Activated T-helper 17 cell treated with anti-CD3 and anti-CD28 coated beads, Interleukin-2, amount 50 U/mL, for 72 hours (primary cell): ENCODE measurements around the gene RPL28. TPM values are rescaled to one million over a fixed set of nuclear protein-coding genes. Genes with fewer than 3 reads are reported as not detected.

Source experiments
- ATAC-seq: fragments of 150-1000 bp; cut with Tn5 transposase; replicated peaks from 2 replicates; pipeline ENCODE4 v1.10.0; 2021; ENCODE audit warnings: mild to moderate bottlenecking, moderate library complexity
- H3K27ac Mint-ChIP-seq: one replicate; pipeline ENCODE4 v1.8.0; 2022; ENCODE audit warnings: mixed read lengths
- H3K27me3 Mint-ChIP-seq: one replicate; pipeline ENCODE4 v1.8.0; 2022; ENCODE audit warnings: mixed read lengths
- H3K36me3 Mint-ChIP-seq: one replicate; pipeline ENCODE4 v1.8.0; 2022; ENCODE audit warnings: low read depth, mild to moderate bottlenecking, mixed read lengths
- H3K4me1 Mint-ChIP-seq: one replicate; pipeline ENCODE4 v1.8.0; 2022; ENCODE audit warnings: mixed read lengths
- H3K4me3 Mint-ChIP-seq: one replicate; pipeline ENCODE4 v1.8.0; 2022; ENCODE audit warnings: mild to moderate bottlenecking, mixed read lengths
- H3K9me3 Mint-ChIP-seq: one replicate; pipeline ENCODE4 v1.8.0; 2022; ENCODE audit warnings: mixed read lengths
- total RNA-seq, 2 donors: library from RNA; stranded (reverse); gene quantifications; one replicate each; pipeline ENCODE4 v1.2.3, GENCODE V29; 2022

Gene RPL28
- total RNA-seq, 2 donors from 2014 or later, result 2,155 to 2,438 TPM

- H3K36me3 Mint-ChIP-seq, result no peaks in the 10 kb centered on the region
- H3K9me3 Mint-ChIP-seq, result no peaks in the 10 kb centered on the region
- no peak for ATAC-seq
- H3K27me3 Mint-ChIP-seq, result peaks cover 11% of the 10 kb centered on the region
- no peak within 1 kb of the TSS for H3K4me3 Mint-ChIP-seq
- no peak within 1 kb of the TSS for H3K27ac Mint-ChIP-seq
- peaks cover 1% of the 10 kb centered on the region for H3K4me1 Mint-ChIP-seq
These were observed 9.3 kb upstream of the RPL28 start, which contains the start of gene TMEM190 for GRCh38 chr19:55376241-55376933. Gene TMEM190, plus strand, starts transcription at chr19:55376826. Its CDS starts 28 bp downstream, at chr19:55376854.

- Mint-ChIP-seq H3K4me3 (no peak overlapping the region), H3K9me3 (no peaks in the 10 kb centered on the region), H3K36me3 (no peaks in the 10 kb centered on the region), H3K4me1 (peaks cover 12% of the 10 kb centered on the region), H3K27ac (no peak overlapping the region), H3K27me3 (peaks cover 6% of the 10 kb centered on the region)
- no peak for ATAC-seq
These were observed 8.2 kb upstream of the RPL28 start for GRCh38 chr19:55377356-55378131.

DNA sequence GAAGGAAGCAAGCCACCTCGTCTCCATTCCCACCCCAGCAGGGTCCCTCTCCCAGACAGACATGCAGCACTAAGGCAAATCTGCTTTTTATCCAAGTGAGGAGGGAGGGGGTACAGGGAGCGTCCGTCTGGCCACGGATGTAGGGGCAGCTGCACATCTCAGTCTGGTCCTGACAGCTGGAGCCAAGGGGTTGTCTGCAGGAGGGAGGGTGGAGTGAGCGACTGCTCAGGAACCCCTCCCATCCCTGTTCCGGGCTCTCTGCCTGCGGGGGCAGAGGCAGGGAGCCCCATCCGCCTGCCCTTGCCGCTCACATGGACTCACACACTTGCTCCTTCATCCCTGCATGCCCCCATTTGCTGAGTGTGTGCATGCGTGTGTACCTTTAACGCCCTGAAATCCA, 6.6 kb upstream of the RPL28 start:
- H3K27ac Mint-ChIP-seq, result no peak overlapping the region

DNA sequence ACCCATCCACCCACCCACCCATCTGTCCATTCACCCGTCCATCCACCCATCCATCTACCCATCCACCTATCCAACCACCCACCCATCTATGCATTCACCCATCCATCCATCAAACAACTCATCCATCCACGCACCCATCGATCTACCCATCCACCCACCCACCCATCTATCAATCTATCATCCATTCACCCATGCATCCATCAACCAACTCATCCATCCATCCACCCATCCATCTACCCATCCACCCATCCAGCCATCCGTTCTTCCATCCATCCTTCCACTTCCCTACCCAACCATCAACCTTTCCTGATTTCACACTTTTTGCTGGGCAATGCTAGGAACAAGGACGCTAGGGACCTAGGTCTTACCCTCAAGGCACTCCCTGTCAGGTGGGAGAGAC, 3.7 kb upstream of the RPL28 start:
- Mint-ChIP-seq H3K27ac (peak overlapping the region; percentile 34), H3K27me3 (no peaks in the 10 kb centered on the region), H3K4me1 (peaks cover 17% of the 10 kb centered on the region), H3K4me3 (peak overlapping the region; percentile 86), H3K36me3 (peaks cover 20% of the 10 kb centered on the region), H3K9me3 (no peaks in the 10 kb centered on the region)
- ATAC-seq, result no peak

More for the DNA sequence above, 6.6 kb upstream of the RPL28 start:
- H3K27me3 Mint-ChIP-seq, result no peaks in the 10 kb centered on the region
- H3K4me3 Mint-ChIP-seq, result no peak overlapping the region
- no peaks in the 10 kb centered on the region for H3K9me3 Mint-ChIP-seq
- H3K36me3 Mint-ChIP-seq, result no peaks in the 10 kb centered on the region
- peaks cover 12% of the 10 kb centered on the region for H3K4me1 Mint-ChIP-seq
- no peak for ATAC-seq

DNA sequence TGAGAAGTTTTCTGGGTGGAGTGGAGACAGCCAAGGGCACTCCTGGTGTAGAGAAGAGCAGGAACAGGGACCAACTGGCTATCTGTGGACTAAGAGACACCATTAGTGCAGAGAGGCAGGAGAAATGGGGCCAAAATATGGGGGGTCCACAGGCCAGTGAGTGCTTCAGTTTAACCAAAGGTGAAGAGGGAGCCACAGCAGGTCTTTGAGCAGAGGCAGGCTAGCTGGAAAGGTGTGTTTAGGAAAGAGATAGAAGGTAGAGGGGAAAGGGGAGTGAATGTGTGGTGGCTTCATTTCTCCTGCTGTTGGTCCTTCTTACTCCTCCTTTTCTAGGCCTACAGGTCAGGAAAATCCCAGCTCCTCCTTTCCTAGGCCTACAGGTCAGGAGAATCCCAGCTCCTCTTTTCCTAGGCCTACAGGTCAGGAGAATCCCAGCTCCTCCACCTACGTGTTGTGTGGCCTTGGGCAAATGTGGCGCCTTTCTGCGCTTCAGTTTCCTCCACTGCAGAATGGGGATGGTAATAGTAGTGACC, 3.1 kb upstream of the RPL28 start:
- no peak for ATAC-seq
- H3K4me1 Mint-ChIP-seq, result peaks cover 17% of the 10 kb centered on the region
- peak overlapping the region; percentile 34 for H3K27ac Mint-ChIP-seq
- H3K27me3 Mint-ChIP-seq, result no peaks in the 10 kb centered on the region
- peak overlapping the region; percentile 86 for H3K4me3 Mint-ChIP-seq
- H3K9me3 Mint-ChIP-seq, result no peaks in the 10 kb centered on the region
- H3K36me3 Mint-ChIP-seq, result peaks cover 25% of the 10 kb centered on the region

DNA sequence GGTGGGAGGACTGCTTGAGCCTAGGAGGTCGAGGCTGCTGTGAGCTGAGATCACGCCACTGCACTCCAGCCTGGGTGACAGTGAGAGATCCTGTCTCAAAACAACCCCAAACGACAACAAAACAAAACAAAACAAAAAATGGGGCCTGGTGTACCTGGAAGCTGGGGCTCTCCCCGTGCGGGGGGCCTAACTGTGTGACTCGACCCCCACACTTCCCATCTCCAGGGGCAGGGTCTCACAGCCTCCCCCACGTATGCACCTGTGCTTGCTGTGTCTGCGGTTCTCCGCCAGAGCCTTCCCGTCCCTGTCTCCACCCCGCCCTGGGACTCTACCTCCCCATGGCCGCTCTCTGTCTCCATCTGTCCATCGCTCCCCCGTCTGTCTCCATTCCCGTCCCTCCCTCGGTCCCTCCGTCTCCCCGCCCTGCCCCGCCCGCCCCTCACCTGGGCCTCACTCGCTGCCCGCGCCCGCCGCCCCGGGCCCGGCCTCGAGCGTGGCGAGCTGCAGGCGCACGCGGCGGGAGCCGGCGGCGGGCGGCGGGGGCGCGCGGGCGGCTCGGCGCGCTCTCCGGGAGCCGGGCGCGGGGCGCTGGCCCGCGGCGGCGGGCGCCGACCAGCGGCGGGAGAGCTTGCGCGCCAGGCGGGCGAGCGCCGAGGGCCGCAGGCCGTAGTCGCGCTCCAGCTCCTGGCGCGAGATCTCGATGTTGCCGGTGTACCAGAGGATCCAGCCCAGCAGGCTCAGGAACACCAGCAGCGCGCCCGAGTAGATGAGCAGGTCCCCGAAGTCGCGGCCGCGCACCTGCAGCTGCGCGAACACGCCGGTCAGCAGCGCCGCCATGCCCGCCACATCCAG, 2.2 kb upstream of the RPL28 start:
- Mint-ChIP-seq H3K9me3 (no peaks in the 10 kb centered on the region), H3K27ac (peak overlapping the region; percentile 34), H3K36me3 (peaks cover 35% of the 10 kb centered on the region), H3K27me3 (no peaks in the 10 kb centered on the region), H3K4me3 (peak overlapping the region; percentile 86), H3K4me1 (peaks cover 17% of the 10 kb centered on the region)
- peak; percentile 20 for ATAC-seq

DNA sequence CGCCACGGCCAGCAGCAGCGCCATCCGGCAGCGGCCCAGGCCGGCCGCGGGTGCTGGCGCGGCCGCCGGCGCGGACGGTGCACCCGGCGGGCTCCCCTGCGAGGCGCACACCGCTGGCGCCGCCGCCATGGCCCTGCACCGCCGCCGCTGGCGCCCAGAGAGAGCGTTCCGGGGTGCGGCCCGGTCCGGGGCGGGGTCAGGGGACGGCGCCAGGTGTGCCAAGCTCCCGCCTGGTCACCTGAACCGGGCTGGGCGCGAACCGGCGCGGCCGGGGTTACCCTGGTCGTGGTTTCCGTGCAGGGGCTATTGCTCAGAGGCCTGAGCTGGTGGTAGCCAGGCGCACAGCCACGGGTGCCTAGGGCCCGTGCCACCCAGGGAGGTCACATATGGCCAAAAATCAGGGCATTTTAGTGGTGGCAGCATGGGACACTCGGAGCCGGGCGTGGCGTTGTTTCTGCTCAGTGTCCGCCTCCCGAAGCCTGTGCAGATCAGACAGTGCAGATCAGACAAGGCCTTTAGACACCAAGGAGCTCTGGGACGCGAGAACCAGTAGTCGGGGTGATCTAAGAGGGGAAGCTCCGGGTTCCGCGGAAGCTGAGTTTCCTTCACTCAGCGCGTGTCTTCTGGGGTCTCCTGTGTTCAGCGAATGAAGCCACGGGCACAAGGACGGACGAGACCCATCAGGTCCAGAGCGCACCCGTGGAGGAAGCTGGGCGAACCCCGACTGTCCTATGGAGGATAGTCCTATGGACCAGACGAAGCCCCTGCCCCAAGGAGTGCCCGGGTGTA, 1.4 kb upstream of the RPL28 start, which contains the start of gene TMEM238:
TMEM238 (minus strand) TSS at position 162 of the 789 bp plus-strand sequence; CDS start at position 129, 33 bp downstream.
- H3K4me1 Mint-ChIP-seq, result peaks cover 17% of the 10 kb centered on the region
- H3K36me3 Mint-ChIP-seq, result peaks cover 43% of the 10 kb centered on the region
- peak within 1 kb of the TSS; percentile 100 for H3K4me3 Mint-ChIP-seq
- no peaks in the 10 kb centered on the region for H3K27me3 Mint-ChIP-seq
- no peaks in the 10 kb centered on the region for H3K9me3 Mint-ChIP-seq
- peak; percentile 11 for ATAC-seq
- H3K27ac Mint-ChIP-seq, result peak within 1 kb of the TSS; percentile 100

- H3K9me3 Mint-ChIP-seq, result no peaks in the 10 kb centered on the region
- H3K4me1 Mint-ChIP-seq, result peaks cover 22% of the 10 kb centered on the region
- peak overlapping the region; percentile 100 for H3K4me3 Mint-ChIP-seq
- peak; percentile 86 for ATAC-seq
- peaks cover 51% of the 10 kb centered on the region for H3K36me3 Mint-ChIP-seq
- H3K27me3 Mint-ChIP-seq, result no peaks in the 10 kb centered on the region
- H3K27ac Mint-ChIP-seq, result peak overlapping the region; percentile 100
These were observed 610 bp upstream of the RPL28 start for GRCh38 chr19:55384920-55385723.

- H3K4me1 Mint-ChIP-seq, result peaks cover 24% of the 10 kb centered on the region
- no peaks in the 10 kb centered on the region for H3K9me3 Mint-ChIP-seq
- H3K27ac Mint-ChIP-seq, result peak overlapping the region; percentile 100
- peak overlapping the region; percentile 100 for H3K4me3 Mint-ChIP-seq
- ATAC-seq, result no peak
- H3K36me3 Mint-ChIP-seq, result peaks cover 65% of the 10 kb centered on the region
- no peaks in the 10 kb centered on the region for H3K27me3 Mint-ChIP-seq
These were observed 800 bp downstream of the RPL28 start for GRCh38 chr19:55386493-55386971.

DNA sequence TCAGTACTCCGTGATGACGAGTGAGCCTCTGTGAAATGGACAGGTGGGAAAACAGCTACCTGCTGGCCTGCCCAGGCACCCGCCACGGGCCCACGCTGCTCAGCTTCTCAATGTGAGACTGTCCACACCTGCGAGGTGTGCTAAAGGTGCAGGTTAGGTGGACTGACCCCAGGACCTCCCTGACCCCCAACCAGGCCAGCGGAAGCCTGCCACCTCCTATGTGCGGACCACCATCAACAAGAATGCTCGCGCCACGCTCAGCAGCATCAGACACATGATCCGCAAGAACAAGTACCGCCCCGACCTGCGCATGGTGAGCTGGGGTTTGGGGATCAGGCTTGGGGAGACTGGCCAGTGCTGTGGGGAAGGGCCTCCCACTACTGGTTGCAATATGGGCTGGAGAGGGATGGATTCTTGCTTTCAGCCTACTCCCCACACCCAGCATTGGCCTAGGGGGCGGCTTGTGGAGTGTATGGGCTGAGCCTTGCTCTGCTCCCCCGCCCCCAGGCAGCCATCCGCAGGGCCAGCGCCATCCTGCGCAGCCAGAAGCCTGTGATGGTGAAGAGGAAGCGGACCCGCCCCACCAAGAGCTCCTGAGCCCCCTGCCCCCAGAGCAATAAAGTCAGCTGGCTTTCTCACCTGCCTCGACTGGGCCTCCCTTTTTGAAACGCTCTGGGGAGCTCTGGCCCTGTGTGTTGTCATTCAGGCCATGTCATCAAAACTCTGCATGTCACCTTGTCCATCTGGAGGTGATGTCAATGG, 2.2 kb downstream of the RPL28 start:
- ATAC-seq, result no peak
- H3K36me3 Mint-ChIP-seq, result peaks cover 73% of the 10 kb centered on the region
- no peaks in the 10 kb centered on the region for H3K9me3 Mint-ChIP-seq
- peak overlapping the region; percentile 100 for H3K27ac Mint-ChIP-seq
- peak overlapping the region; percentile 100 for H3K4me3 Mint-ChIP-seq
- H3K4me1 Mint-ChIP-seq, result peaks cover 14% of the 10 kb centered on the region
- H3K27me3 Mint-ChIP-seq, result no peaks in the 10 kb centered on the region

DNA sequence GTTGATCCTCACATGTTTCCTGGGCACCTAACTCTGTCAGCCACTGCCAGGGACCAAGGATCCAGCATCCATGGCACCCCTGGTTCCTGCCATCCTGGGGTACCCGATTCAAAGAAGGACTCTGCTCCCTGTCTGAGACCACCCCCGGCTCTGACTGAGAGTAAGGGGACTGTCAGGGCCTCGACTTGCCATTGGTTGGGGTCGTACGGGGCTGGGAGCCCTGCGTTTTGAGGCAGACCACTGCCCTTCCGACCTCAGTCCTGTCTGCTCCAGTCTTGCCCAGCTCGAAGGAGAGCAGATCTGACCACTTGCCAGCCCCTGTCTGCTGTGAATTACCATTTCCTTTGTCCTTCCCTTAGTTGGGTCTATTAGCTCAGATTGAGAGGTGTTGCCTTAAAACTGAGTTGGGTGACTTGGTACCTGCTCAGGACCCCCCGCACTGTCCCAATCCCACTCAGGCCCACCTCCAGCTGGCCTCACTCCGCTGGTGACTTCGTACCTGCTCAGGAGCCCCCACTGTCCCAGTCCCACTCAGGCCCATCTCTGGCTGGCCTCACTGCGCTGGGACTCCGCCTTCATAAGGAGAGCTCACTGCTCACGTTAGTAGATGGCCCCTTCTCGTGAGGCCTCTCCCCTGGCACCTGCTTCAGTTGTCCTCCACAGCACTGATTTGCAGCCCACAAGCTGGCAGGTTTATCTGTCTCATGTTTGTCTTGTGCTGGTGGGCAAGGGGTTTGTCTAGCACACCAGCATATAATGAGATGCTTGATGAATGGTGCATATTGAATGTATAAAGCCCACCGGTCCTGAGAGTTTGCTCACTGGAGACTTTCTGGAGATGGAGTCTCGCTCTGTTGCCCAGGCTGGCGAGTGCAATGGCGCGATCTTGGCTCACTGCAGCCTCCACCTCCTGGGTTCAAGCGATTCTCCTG, 3.9 kb downstream of the RPL28 start:
- Mint-ChIP-seq H3K4me3 (peak overlapping the region; percentile 100), H3K27ac (peak overlapping the region; percentile 75)

More for the DNA sequence above, 3.9 kb downstream of the RPL28 start:
- H3K9me3 Mint-ChIP-seq, result no peaks in the 10 kb centered on the region
- no peaks in the 10 kb centered on the region for H3K27me3 Mint-ChIP-seq
- H3K36me3 Mint-ChIP-seq, result peaks cover 73% of the 10 kb centered on the region
- peaks cover 14% of the 10 kb centered on the region for H3K4me1 Mint-ChIP-seq
- no peak for ATAC-seq
